AG09319 (cell line): ENCODE data around the gene FLYWCH2.
"Not testable (repeated sequence)": the region's sequence is repeated elsewhere in the genome, so short reads cannot be mapped to it uniquely, and the experiment has no call there.

Source experiments
- DNase-seq: peaks from one replicate; pipeline ENCODE4 v3.0.0-alpha.2; 2010; ENCODE audit warnings: low read depth; ENCODE audit errors: extremely low read depth
- TF ChIP-seq, protein P1 (sequence below): IDR thresholded peaks from 2 replicates; pipeline ENCODE4 v1.5.1; 2011; ENCODE audit warnings: low read depth, mild to moderate bottlenecking, inconsistent platforms, low read length, moderate library complexity

Gene FLYWCH2

GRCh38 chr16:2938206-2938605 is 55.2 kb downstream of the FLYWCH2 start:
- no peak for DNase-seq
- TF ChIP-seq, protein P1, sequence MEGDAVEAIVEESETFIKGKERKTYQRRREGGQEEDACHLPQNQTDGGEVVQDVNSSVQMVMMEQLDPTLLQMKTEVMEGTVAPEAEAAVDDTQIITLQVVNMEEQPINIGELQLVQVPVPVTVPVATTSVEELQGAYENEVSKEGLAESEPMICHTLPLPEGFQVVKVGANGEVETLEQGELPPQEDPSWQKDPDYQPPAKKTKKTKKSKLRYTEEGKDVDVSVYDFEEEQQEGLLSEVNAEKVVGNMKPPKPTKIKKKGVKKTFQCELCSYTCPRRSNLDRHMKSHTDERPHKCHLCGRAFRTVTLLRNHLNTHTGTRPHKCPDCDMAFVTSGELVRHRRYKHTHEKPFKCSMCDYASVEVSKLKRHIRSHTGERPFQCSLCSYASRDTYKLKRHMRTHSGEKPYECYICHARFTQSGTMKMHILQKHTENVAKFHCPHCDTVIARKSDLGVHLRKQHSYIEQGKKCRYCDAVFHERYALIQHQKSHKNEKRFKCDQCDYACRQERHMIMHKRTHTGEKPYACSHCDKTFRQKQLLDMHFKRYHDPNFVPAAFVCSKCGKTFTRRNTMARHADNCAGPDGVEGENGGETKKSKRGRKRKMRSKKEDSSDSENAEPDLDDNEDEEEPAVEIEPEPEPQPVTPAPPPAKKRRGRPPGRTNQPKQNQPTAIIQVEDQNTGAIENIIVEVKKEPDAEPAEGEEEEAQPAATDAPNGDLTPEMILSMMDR: no peak

GRCh38 chr16:2939968-2940367 is 57.0 kb downstream of the FLYWCH2 start:
- DNase-seq: no peak
- TF ChIP-seq, protein P1: no peak

DNA sequence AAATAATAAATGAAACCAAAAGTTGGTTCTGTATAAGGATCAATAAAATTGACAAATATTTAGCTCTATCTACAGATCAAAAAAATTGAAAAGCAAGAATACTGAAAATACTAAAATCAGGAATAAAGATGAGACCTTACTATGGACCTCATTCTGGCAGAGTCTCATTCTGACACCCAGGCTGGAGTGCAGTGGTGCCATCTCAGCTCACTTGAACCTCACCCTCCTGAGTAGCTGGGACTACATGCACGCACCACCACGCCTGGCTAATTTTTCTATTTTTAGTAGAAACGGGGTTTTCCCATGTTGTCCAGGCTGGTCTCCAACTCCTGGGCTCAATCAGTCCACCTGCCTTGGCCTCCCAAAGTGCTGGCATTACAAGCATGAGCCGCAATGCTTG is 59.0 kb downstream of the FLYWCH2 start:
- TF ChIP-seq, protein P1: no peak
- DNase-seq: no peak

DNA sequence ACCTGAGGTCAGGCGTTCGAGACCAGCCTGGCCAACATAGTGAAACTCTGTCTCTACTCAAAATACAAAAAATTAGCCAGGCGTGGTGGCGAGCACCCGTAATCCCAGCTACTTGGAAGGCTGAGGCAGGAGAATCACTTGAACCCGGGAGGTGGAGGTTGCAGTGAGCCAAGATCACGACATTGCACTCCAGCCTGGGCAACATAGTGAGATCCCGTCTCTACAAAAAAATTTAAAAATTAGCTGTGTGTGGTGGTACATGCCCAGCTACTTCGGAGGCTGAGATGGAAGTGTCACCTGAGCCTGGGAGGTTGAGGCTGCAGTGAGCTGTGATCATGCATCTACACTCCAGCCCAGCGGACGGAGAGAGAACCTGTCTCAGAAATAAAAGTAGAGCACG is 60.7 kb downstream of the FLYWCH2 start:
- not testable (repeated sequence) for DNase-seq

DNA sequence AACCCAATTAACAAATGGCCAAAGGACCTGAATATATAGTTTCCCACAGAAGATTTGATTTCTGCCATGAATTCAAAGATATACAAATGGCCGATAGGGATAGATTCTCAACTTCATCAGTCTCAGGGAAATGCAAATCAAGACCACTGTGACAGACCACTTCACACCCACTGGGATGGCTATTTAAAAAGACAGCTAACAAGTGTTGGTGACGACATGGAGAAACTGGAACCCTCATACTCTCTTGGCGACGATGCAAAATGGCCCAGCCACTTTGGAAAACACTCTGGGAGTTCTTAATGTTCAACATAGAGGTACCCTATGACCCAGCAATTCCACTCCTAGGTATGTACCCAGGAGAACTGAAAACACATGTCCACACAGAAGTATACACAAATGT is 63.6 kb downstream of the FLYWCH2 start:
- TF ChIP-seq, protein P1: no peak
- no peak for DNase-seq
